Stomach (tissue), 4 donors: Measurements from ENCODE around the gene ALKBH2.

ENCODE experiments used
- EP300 ChIP-seq: sonication (generic); formaldehyde crosslinking; IDR thresholded peaks from one replicate; pipeline ENCODE4 v1.6.1; 2017; ENCODE audit warnings: antibody characterized with exemption
- POLR2A ChIP-seq, 4 donors: fragments of 450-650 bp; IDR thresholded peaks; one replicate each; pipeline ENCODE4 v1.6.1; 2016; ENCODE audit warnings: antibody characterized with exemption in 4 of 4, control low read depth in 2 of 4, mild to moderate bottlenecking in 1 of 4, moderate library complexity in 1 of 4
- POLR2AphosphoS5 ChIP-seq, 3 donors: sonication (generic); formaldehyde crosslinking; IDR thresholded peaks; one replicate each; pipeline ENCODE4 v1.6.1; 2016; ENCODE audit warnings: antibody characterized with exemption in 3 of 3
- TF ChIP-seq, protein P1 (sequence below), 7 experiments: fragments of 450-650 bp in 4 of 7; fragments of 200-600 bp in 3 of 7; sonication (generic) in 3 of 7; IDR thresholded peaks; one replicate each; pipeline ENCODE4 v1.5.1; 2016 to 2019; ENCODE audit warnings: antibody characterized with exemption in 7 of 7, control low read depth in 2 of 7, mild to moderate bottlenecking in 1 of 7

DNA sequence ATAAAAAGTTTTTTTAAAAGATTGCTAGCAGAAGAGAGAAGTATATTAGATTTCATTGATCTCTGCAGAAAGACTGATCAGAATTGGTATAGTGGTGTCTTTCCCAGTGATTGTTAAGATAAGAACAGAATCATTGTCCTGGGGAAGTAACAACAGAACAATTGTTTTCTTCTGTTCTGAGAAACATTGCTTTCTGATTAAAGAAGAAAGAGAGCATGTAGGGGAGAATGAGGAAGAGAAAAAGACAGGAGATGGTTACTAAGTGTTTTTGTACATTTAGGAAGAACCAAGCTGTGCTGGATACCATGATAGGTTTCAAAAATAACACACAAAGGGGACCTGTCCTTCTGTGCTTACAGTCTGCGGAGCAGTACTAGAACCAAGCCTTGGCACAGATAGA is 35.9 kb downstream of the ALKBH2 start:
- TF ChIP-seq, protein P1, sequence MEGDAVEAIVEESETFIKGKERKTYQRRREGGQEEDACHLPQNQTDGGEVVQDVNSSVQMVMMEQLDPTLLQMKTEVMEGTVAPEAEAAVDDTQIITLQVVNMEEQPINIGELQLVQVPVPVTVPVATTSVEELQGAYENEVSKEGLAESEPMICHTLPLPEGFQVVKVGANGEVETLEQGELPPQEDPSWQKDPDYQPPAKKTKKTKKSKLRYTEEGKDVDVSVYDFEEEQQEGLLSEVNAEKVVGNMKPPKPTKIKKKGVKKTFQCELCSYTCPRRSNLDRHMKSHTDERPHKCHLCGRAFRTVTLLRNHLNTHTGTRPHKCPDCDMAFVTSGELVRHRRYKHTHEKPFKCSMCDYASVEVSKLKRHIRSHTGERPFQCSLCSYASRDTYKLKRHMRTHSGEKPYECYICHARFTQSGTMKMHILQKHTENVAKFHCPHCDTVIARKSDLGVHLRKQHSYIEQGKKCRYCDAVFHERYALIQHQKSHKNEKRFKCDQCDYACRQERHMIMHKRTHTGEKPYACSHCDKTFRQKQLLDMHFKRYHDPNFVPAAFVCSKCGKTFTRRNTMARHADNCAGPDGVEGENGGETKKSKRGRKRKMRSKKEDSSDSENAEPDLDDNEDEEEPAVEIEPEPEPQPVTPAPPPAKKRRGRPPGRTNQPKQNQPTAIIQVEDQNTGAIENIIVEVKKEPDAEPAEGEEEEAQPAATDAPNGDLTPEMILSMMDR (IDR thresholded peaks at IDR 0.05), result no peak
- TF ChIP-seq POLR2AphosphoS5 (IDR thresholded peaks at IDR 0.05), result no peak
- no peak for TF ChIP-seq POLR2A (IDR thresholded peaks at IDR 0.05)
- no peak for TF ChIP-seq EP300
